GM19395 (cell line): ENCODE results near the gene GALNT15.

Experiments
- ATAC-seq: cut with Tn5 transposase; IDR thresholded peaks from one replicate; pipeline ENCODE4 v1.9.1; 2021; ENCODE audit warnings: mild to moderate bottlenecking, moderate library complexity; ENCODE audit not compliant: unreplicated experiment

Gene GALNT15

DNA sequence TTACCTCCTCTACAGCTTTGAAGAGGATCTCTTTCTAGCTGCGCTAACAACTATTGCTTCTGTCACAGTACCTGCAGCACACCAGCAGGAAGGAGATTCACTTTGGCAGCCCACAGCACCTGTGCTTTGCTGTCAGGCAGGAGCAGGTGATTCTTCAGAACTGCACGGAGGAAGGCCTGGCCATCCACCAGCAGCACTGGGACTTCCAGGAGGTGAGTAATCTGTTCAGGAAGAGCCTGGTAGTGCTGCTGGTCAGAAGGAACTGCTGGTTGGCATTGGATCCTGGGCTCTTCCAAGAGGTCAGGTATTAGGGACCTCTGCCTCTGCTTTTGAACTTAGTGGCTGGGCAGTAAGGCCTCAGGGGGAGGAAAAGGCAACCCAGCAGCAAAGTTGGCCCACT, 48.1 kb downstream of the GALNT15 start:
- ATAC-seq = no peak

DNA sequence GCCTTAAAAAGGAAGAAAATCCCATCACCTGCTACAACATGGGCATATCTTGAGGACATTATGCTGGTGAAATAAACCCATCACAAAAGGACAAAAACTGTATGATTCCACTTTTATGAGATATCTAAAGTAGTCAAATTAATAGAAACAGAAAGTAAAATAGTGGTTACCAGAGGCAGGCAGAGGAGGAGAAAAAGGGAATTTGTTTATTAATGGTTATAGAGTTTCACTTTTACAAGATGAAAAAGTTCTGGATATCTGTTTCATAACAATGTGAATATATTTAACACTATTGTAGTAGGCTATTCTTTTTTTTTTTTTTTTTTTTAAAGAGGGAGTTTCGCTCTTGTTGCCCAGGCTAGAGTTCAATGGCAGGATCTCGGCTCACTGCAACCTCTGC, 49.8 kb downstream of the GALNT15 start:
- ATAC-seq = no peak

DNA sequence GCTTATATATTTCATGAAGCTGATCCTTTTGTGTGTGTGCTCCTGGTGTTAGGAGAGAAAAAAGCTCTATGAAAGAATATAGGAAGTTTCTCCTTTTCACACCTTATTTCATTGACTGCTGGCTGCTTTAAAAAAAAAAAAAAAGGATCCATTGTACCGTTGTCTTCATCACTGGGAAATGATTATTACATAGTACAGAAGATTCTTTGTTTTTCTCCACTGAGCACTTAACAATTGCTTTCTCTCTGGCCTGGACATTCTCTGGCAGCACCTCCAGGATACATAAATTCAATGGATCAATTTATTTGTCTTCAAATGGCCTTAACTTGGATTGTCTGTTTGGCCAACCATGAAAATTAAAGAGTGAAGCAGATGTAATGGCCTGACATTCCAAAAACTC, 53.1 kb downstream of the GALNT15 start:
- ATAC-seq = no peak

DNA sequence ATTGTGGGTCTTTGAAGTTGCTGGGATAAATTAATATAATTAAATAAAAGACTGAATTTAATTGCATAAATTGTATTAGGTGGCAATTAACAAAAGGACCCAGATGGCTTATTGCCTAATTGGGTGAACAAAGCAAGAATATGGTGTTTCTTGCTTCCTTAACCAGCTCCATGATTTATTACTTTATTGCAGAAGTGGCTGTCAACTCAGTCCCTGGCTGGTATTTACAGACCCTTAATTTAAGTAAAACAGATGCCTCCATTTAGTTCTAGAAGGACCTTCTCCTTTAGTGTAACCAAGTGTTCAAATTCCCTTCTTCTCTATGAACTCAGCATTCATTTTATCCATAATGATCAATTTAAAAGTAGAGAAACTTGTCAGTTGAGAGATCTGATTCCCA, 55.2 kb downstream of the GALNT15 start:
- ATAC-seq = no peak

DNA sequence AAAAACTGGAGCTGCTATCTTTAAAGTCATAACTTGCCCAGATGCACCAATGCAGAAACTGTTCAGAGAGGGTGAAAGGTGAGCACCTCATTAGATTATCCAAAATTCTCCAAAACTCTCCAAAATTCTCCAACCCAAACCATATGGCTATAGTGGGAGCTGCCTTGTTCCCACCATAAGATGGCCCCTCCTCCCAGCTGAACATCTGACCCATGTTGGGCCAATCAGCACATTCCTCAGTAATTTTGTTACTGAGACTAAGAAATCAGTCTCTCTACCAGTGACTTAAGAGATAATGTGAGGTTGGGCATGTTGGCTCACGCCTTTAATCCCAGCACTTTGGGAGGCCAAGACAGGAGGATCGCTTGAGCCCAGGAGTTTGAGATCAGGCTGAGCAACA, 57.5 kb downstream of the GALNT15 start:
- ATAC-seq = no peak

DNA sequence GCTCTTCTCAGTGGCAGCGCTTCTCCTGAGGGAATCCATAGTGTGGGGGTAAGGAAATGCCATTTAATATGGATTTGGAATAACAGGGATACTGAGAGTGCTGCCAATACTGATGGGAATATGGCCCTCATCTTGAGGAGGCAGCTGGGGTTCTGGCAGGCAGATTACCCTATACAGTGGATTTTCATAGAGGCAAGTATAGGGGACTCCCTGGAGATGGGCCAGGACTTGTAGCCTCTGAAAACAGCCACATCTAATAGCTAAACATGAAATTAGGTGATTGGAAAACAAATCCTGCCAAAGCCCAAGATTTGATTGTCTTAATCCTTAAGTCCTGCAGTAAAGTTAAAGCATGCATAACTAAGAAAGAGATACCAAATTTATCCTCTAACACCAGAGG, 59.3 kb downstream of the GALNT15 start:
- ATAC-seq = no peak

DNA sequence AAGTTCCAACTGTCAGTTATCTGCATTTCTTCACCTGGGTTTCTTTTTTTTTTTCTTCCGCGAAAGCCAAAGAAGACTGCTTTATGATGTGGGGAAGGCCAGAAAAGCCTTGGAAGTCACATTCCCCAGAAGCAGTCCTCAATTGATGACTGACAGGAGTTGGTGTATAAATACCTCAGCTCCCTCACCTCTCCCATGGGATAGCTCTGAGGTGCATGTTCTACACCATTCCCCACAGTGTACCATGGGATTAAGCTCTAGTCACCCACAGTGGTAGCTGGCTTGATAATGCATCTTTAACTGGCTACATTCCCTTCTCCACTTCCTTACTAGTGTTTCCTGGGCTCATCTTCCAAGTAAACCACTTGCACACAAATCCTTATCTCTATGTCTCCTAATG, 59.8 kb downstream of the GALNT15 start:
- ATAC-seq = no peak

DNA sequence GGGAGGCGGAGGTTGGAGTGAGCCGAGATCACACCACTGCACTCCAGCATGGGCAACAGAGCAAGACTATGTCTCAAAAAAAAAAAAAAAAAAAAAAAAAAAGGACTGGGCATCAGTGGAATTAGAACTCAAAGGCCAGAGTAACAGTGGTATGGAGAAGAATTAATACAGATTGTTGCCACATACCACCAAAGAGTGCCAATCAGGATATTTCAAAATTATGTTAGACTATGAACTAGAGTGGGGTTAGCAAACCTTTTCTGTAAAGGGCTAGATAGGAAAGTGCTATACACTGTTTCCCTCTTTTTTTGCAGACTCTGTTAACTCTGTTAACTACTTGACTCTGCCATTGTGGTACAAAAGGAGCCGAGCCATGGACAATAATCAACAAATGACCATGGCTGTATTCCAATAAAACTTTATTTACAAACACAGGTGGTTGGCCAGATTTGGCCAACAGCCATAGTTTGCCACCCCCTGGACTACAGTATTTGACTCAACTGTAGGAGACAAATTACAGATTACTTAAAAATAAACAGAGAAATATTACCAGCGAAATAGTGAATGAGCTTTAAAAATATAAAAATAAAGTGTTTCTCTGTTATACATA, 61.7 kb downstream of the GALNT15 start:
- ATAC-seq = no peak

DNA sequence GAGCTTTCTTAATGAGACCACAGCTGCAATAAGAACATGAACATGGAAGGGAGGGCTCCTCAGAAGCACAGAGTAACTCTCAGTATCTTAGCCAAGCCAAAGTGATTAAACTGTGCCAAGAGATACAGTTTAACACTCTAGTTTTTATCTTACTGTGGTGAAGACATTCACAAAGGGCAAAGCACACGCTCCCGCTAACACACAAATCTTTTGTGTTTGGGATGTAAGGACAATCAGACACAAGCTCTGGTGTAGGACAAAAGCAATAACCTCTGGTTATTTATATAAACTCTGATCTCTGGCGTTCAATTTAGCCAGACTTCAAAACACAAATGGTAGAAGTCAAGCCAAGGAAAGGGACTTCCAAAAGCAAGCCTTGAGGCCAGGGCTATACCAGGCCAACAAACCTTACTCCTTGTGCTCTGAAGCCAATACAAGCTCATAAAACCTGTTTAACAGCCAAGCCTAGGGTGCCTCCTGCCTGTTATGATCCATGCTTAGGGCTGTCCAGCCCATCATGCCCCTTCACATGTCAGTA, 62.4 kb downstream of the GALNT15 start:
- no peak for ATAC-seq

DNA sequence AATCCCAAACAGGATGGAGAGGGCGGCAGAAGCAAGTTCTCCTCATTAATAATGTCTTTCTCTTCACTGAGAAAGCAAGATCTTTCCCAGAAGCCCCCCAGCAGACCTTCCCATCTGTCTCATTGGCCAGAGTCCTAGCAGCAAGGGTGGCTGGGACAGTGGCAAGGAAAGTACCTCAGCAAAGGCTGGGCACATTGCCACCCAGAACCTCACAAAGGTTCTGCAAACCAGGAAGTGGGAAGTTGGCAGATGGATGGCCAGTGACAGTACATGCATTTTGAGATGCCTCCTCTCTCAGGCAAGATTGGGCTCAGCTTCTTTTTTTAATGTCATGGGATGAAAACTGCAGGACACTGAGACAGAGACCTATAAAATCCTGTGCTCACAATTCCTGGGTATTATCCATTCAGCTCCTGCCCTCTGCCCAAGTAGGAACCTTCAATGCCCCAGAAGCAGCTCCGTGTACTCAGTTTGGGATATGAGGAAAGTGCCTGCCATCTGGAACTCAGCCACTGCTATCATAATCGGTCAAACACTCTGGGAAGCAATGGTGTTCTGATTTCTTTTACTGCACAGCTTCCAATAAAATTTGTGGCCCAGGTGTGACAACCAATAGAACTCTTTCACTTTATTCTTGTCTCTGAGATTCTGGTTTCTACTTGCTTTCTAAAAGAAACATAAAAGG, 64.7 kb downstream of the GALNT15 start:
- no peak for ATAC-seq

DNA sequence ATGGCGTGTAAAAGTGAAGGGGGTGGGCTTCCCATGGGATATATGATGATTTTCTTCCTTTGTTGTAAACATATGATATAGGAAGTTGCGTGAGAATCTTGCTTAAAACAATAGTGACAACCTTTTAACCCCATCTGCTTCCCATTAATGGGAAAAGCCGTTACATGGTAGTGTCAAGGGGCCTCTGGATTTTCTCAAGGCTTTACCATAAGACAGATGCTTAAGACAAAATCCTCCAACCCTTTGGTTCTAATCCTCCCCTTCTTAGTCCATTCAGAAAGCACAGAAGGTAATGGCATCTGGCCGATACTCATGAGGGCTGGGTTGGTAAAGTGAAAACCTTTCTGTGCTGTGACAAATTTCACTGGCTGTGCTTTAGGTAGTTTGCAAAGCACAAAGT, 65.3 kb downstream of the GALNT15 start:
- no peak for ATAC-seq

DNA sequence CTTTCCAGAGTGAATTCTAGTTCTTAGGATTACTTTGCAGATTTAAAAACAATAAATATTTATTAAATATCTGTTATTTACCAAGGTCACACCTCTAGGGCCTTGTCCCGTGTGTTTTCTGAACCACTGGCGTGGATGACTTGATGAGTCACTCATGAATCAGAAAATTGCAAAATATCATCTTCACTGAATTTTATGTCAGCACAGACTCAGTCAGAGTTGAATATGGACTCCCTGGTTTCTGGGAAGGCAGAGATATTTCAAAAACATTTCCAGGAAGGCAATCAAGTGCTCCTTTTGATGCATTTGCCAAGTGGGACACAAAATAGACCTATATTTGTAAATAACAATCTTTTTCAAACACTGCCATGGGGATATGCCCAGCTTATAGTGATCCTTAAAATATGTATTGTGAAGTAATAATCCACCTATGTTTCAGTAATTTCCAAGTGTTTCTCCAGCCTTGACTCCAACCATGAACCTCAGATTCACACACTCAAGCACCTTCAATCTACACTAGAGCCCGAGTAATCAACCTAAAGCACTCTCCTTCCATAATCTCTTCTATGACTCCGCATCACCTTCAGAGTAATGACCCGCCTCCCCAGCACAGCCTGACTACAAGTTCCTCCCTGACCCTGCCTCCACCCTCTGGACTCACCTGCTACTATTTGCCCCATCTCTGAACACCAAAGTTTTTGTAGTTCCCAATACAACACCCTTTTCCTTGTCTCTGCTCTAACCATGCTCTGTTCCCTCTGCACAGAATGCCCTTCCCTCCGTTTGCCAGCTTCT, 65.9 kb downstream of the GALNT15 start:
- ATAC-seq = no peak

DNA sequence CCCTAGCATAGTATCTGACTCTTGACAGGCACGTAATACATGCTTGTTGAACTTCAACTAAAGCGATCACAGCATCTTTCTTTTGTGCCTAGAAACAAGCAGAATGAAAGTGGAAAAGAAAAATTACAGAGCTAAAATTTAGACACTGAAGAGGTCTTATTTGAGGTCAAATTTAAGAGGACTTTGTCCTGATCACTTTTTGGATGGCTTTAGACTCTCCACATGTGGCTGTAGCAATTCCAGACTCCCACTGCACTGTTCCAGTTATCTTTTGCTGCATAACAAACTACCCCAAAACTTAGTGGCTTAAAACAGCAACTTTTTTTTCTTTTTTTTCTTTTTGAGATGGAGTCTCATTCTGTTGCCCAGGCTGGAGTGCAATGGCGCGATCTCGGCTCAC, 66.7 kb downstream of the GALNT15 start:
- no peak for ATAC-seq

DNA sequence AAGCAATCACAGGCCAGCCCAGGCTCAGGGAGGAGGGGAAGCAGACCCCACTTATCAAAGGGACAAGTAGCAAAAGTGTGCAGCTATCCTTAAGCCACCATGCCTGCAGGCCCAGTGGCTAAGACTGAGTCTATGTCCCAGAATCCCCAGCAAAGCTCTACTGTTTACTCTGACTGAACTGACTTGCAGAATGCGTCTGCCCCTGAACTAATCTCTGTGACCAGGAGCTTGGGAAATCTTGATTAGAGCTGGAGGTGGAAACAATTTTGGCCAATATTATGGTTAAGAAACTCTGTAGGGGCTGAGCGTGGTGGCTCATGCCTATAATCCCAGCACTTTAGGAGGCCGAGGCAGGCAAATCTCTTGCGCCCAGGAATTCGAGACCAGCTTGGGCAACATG, 67.7 kb downstream of the GALNT15 start:
- no peak for ATAC-seq

DNA sequence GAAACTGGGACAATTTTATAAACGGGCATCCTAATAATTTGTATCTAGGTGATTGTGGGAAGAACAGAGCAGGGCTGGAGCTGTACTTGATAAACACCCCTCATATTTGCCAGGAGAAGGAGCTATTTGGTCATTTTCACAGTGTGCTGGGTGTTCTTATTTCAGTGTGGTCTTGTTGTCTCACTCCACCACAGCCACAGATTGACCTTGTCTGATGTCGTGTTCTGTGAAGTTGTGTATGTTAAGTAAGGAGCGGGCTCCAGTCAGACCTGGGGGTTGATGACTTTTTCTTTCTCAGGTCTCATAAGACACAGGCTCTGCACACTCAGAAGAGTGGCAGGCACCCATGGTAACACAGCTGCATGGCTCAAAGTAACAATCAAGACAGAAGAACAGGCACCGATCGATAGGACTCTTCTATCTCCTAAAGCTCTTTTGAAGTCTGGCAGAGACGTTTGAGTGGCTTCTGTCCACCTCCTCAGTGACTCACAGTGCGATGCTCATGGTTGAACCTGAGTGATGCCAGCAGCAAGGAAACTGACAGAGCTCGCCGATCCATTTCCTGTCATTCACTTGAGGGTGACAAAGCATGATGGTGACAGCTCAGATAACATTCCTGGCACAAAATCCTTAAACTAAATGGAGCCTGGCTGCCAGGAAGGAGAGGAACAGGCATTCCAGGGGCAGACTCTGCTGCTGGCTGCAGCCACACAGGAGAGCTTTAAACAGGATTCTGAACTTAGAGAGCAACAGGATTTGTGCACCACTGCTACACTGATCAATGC, 69.4 kb downstream of the GALNT15 start:
- ATAC-seq = no peak

DNA sequence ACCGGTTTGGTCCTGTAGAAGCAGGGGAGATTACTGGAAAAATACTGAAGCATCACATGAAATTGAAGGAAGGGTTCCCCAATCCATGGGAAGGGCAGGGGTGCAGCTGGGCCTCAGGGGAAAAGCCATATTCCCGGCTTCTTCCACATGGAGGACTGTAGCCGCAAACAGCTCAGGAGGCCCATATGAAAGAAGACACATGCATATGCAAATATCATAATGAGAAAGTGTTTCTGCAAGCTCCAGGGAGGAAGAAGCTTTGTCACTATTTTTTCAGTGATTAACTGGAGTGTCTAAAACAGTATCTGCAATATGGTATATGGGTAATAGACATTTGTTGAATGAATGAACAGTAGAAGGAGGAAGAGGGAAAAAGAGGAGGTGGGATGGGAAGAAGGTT, 71.1 kb downstream of the GALNT15 start:
- ATAC-seq = no peak

DNA sequence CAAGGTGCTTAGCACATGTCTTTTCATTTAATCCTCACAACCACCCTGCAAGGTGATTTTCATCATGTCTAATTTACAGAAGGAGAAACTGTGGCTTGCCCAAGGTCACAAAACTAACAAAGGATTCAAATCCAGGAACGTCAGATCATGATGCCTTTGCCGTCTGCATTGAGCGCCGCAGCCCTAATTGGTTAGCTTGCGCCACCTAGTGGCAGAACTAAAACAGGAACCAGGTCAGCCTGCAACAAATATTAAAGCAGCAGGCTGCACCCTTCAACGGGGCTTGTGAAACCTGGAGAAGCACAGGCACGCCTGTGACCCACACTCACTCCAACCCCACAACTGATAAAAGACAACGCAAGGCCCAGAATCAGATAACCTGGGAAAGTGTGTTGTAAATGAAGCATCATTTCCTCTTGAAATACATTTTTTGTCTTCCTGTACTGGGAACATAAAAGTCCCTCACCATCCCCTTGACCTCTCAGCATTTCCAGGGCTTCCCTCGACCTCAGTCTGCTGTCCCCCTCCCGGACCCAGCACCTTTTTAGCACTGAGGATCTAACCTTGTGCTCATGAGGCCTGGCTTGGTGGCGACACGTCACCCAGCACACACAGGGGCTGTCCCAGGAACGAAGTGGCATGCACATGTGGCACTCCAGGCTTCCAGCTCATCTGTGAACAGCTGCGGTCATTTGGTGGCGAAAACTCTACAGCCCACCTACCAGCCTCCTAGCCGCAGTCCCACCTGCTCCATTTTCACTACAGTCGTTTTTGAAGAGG, 73.0 kb downstream of the GALNT15 start:
- peak; percentile 85 for ATAC-seq

DNA sequence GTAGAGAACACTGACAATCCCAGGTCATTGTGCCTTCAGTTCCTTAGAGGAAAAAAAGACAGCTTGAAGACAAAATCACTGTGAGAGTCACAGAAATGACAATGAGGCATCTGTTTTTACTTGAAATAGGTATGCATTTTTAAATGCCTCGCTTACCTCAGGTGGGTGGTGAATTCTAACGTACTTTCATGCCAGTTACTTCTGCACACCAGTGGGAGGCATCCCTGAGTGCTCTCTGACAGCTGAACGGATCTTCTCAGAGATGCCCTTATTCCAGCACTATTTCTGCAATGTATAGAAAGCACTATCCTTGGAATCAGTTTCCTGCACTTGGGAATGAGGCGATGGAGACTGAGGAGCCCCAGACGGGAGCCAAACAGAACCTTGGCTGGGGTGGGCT, 74.1 kb downstream of the GALNT15 start:
- ATAC-seq = no peak

DNA sequence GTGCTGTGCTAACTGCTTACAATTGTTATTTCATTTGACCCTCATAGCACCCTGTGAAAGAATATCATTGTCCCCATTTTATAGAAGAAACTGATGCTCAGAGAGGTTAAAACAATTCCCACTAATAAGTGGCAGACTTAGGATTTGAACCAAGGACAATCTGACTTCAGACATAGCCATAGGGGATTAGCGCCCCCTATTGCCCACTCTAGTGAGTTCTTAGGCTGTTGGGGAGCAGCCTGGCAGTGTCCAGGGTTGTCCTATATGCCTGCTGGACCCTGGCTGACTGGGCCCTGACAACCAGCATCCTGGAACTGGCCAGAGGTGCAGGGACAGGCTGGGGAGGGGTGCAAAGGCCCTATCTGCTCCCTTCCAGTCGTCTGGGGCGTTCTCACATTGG, 74.9 kb downstream of the GALNT15 start:
- ATAC-seq = no peak

DNA sequence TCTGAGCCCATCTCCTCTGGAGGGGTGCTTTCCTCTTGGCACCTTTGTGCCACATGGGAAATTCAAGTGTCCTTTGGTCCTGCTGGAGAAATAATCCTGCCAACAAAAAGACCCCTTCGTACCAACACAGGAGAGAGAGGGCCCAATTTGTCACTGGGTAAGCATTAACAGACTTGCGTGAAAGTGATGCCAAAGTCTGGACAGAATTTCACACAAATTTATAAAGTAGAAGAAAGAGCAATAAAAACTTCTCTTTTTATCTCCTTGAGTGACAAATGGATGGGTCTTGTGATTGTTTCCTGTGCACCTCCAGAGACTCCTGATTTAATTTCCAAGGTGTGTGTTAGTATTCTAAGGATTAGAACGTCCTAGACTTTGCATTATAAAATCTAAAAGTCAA, 75.4 kb downstream of the GALNT15 start:
- ATAC-seq = no peak
